ENCODE measurements around the gene BICD1.

- TF ChIP-seq HOXA7 (CRISPR knock-in tag; IDR thresholded peaks at IDR 0.05) (no peak), CTCF (IDR thresholded peaks at IDR 0.05) (no peak), EP300 (IDR thresholded peaks at IDR 0.05) (no peak), MAX (IDR thresholded peaks at IDR 0.05) (no peak), NR3C1 (IDR thresholded peaks at IDR 0.05) (no peak), POLR2A (IDR thresholded peaks at IDR 0.05; ENCODE audit: low read length) (no peak), NFE2L2 (conservative IDR thresholded peaks at IDR 0.05; ENCODE audit: low read length) (no peak), E2F6 (IDR thresholded peaks at IDR 0.05; ENCODE audit: borderline replicate concordance, low read depth) (no peak), PBX3 (IDR thresholded peaks at IDR 0.05) (no peak), MAFK (IDR thresholded peaks at IDR 0.05; ENCODE audit: partially characterized antibody) (no peak), SMC3 (IDR thresholded peaks at IDR 0.05) (no peak), CHD2 (IDR thresholded peaks at IDR 0.05; ENCODE audit: low read length, partially characterized antibody) (no peak)
These were observed 158.8 kb downstream of the BICD1 start for GRCh38 chr12:32265456-32265855.
